ENCODE measurements around the gene PRSS53.
"Not testable (repeated sequence)": the region's sequence is repeated elsewhere in the genome, so short reads cannot be mapped to it uniquely, and the experiment has no call there.

The PRSS53 gene

DNA sequence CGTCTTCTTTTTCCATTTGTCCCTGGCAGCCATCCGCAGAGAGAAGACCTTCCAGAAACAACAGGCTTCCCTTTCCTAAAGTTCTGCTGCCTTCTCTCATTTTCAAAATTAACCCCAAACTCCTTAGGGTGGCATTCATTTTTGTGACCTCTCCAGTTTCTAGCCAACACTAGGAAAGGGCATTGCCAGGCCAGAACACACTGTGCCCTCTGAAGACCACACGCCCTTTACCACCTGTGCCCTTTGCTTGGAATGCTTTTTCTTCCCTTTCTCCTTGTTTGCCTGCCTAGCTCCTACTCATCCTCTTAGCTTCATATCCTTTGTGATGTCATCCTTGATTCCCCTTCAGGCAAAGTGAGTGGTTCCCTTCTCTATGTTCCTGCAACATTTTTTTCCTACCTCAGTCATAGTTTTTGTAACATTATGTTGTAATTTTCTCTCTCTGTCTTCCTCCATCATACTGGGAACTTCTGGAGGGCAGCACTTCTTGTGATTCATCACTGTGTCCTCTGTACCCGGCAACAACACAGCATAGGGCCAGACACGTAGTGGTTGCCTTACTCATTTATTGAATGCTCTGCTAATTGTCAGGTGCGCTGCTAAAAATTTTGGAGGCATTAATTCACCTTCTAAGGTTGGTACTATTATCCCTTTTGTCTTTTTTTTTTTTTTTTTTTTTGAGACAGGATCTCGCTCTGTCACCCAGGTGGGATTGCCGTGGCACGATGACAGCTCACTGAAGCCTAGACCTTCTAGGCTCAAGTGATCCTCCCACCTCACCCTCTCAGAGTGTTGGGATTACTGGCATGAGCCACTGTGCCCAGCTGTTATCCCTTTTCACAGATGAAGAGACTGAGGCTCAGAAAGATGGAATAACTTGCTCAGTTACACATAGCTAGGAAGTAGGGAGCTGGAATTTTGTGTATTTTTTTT, 29.7 kb upstream of the PRSS53 start:
- DNase-seq (no peak), ATAC-seq (no peak)

DNA sequence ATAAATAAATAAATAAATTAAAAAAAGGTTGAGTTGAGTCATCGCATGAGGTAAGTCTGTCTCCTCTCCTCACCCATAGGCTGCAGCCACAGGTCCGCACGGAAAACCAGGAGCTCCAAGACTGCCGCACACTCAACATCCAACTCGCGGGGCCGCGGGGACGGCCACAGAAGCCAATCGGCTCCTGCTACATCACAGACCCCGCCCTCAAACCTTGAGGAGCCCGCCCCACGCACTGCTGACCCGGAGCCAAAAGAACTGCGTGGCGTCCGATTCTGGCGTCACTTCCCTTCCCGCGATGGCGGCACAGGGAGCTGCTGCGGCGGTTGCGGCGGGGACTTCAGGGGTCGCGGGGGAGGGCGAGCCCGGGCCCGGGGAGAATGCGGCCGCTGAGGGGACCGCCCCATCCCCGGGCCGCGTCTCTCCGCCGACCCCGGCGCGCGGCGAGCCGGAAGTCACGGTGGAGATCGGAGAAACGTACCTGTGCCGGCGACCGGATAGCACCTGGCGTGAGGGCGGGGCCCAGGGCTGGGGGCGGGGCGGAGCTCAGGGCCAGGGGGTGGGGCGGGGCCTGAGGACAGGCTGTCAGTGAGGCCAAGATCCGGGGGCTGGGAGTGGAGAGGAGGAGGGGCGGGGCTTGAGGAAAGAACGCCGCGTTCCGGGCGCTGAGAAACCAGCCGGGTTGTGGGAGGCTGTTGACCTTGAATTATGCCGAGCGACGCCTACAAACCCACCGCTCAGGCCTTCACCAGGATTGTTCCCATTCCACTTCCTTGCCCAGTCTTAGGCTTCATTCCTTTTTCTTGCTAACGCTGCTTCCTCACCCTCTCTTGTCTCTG, 28.9 kb upstream of the PRSS53 start, which contains the start of gene KAT8:
TSS of gene KAT8 (plus strand) at position 281 of the 839 bp plus-strand sequence. CDS start at position 299, 18 bp downstream.
- ATAC-seq: peak; percentile 94

DNA sequence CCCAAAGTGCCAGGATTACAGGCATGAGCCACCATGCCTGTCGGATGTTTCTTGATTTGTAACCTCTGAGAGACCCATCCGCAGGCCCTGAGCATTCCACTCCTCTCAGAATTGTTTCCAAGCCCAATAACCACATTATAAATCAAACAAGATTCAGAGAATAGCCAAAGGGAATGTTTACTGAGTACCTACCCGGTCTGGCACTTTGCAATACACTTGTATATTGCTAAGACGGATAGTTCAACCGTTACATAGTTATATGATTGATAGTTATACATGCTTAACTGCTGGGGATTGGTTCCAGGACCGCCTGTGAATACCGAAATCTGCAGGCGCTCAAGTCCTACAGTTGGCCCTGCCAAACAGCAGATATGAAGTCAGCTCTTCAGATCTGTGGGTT, 25.7 kb upstream of the PRSS53 start:
- DNase-seq (no peak), ATAC-seq (no peak)

More for the DNA sequence above, 28.9 kb upstream of the PRSS53 start, which contains the start of gene KAT8:
- peak; percentile 98 for DNase-seq

DNA sequence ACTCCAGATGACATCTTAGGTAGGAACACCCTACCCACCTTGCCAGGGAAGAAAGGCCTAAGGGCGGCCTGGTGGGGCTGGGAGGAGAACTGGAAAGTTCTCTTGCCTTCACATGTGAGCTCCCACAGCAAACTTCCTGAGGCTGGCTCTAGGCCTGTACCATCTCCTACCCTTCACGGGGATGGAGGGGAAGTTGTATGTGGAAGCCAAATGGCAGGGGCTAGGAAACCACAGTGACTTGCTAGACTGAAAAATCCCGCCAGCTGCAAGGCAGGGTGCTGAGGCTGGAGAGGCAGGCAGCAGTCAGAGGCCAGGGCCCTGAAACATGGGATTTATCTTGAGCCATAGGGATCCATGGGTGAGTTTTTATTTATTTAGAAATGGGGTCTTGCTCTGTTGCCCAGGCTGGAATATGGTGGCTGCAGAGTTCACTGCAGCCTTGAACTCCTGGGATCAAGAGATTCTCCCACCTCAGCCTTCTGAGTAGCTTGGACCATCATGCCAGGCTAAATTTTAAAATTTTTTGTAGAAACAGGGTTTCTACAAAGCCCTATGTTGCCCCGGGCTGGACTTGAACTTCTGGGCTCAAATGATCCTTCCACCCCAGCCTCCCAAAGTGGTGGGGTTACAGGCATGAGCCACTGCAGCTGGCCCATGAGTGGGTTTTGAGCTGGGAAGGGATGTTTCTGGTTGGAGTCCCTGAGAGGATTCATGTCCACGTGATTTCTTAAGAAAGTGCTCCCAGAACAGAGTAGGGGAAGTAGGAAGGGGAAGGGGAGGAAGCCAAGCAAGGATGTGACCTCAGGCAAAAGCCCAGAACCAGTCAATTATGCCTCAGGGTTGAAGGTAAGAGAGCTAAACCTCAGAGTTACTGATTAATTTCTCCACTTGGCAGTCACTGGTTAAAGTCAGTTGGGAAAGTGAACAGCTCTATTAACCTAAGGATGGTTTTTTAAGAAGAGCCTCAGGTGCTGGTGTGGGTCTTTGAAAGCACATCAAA, 24.7 kb upstream of the PRSS53 start:
- ATAC-seq: no peak
- no peak for DNase-seq

DNA sequence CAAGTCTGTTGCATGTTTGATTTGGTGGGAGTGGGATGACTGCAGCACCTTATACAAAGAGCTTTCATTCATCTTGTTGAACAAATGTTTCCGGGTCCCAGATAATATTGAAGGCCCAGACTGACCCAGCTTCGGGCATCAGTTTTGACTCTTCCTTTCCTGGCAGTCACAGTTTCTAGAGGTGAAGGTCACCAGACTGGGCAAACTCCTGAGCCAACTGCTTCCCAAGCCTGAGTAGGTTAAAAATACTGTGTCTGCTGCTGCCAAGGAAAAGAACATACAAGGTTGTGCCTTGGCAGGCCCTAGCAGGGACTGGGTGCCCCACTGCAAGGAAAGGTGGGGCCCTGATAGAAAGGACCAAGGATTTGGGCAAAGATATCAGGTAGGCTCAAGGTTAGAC, 24.0 kb upstream of the PRSS53 start:
- no peak for ATAC-seq
- DNase-seq: no peak

- DNase-seq (no peak), ATAC-seq (no peak)
Observed at GRCh38 chr16:31111881-31112466, 23.2 kb upstream of the PRSS53 start.

- DNase-seq: no peak
- no peak for ATAC-seq
Observed at GRCh38 chr16:31110106-31111034, 21.6 kb upstream of the PRSS53 start.

GRCh38 chr16:31109622-31110021, 20.9 kb upstream of the PRSS53 start:
- ATAC-seq (no peak), DNase-seq (no peak)

DNA sequence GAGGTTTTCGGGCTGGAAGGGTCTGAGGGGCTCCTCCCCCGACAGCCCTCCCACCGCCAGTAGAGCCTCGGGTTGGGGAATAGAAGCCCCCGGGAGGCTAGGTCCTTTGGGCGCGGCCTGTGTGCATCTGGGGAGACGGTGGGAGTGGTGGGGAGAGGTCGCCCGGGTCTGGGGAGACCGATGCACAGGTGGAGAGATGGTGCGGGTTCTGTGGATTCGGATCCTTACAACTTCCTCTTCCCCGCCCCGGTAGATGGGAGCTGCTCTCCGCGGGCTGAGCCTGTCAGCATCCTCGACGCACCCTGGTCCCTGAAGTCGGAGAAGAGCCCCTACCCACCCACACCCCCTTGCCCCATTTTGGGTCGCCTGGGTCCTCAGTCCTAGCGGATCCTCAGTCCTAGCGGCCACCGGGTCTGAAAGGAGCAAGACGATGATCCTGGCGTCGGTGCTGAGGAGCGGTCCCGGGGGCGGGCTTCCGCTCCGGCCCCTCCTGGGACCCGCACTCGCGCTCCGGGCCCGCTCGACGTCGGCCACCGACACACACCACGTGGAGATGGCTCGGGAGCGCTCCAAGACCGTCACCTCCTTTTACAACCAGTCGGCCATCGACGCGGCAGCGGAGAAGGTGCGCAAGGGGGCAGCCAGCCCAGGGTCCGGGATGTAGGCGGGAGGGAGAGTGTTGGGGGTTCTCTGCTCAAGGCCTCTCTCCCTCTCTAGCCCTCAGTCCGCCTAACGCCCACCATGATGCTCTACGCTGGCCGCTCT, 20.2 kb upstream of the PRSS53 start:
- DNase-seq: no peak
- no peak for ATAC-seq

DNA sequence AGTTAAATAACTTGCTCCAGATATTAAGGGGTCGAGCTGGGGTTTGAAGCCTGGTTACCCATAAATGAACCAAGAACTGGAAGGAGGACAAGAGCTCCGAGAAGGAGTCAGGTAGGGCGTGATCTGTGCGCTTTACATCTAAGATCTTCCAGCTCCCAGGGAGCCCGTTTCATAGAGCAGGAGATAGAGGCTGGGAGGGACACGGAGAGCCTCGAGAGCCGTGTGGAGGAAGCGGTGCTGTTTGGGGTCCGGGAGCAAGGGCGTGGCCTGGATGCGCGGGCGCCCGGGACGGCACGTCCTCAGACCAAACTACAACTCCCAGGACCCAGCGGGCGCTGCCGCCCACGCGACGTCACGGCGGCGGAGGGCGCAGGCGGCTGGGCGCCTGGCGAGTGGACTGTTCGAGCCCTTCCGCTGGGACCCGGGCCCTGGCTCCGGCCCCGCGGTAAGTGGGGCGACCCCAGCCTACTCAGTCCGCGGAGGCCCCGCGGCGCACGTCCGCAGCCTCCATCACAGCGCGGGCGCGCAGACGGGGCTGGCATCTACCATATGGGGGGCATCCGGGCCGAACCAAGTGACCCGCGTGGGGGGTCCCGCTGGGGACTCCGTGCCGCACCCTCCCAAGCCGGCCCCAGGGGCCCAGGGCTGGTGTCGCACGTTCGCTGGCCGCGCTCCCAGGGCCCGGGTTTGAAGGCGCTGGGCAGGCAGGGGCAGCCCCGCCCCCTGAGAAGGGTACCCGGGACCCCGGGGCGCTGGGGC, 19.5 kb upstream of the PRSS53 start, which contains the start of gene BCKDK:
TSS of gene BCKDK (plus strand) at position 352 of the 759 bp plus-strand sequence. CDS start 838 bp downstream, outside the sequence.
- ATAC-seq: peak; percentile 83
- peak; percentile 87 for DNase-seq

DNA sequence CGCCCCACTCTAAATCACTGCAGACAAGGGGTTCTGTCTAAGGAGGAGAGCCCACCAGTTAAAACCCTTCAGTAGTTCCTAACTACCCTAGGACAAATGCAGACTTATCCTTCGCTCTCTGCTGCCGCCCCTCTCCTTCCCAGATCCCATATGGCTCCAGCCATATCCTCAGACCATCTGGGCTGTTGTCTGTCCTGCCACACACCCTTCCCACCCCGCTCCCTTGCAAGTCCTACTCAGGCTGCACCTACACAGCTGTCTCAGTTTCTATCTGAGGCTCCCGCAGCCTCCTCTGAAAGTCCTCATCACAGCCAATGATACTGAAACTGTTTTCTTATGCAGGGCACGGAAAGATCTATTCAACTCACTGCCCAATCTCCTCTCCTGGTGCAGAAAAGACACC, 18.7 kb upstream of the PRSS53 start:
- DNase-seq (peak; percentile 56), ATAC-seq (peak; percentile 78)

- no peak for DNase-seq
- no peak for ATAC-seq
Observed at GRCh38 chr16:31106509-31107464, 18.0 kb upstream of the PRSS53 start.

DNA sequence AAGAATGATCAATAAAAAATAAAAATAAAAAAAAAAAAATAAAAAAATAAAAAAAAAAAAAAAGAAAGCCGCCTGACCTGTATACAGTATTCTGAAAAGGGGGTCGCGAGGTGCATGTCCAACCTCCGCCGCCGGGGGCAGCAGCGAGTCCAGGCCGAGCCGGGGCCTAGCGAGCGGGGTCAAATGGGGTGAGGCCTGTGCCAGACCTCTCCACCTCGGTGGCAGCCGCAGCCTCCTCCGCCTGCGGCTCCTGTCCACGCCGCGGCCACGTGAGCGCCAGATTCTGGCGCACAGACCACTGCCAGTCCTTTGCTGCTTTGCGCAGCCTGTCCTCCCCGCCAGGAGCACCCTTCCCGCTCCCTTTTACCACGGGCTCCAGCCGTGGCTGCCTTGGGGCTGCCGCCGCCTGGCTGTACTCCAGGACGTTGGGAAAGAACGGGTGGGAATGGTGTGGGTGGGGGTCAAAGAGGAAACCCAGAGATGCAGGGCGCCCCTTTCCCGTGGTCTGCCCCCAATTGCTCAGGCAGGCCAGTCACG, 17.0 kb upstream of the PRSS53 start:
- peak; percentile 95 for DNase-seq
- ATAC-seq: peak; percentile 63

DNA sequence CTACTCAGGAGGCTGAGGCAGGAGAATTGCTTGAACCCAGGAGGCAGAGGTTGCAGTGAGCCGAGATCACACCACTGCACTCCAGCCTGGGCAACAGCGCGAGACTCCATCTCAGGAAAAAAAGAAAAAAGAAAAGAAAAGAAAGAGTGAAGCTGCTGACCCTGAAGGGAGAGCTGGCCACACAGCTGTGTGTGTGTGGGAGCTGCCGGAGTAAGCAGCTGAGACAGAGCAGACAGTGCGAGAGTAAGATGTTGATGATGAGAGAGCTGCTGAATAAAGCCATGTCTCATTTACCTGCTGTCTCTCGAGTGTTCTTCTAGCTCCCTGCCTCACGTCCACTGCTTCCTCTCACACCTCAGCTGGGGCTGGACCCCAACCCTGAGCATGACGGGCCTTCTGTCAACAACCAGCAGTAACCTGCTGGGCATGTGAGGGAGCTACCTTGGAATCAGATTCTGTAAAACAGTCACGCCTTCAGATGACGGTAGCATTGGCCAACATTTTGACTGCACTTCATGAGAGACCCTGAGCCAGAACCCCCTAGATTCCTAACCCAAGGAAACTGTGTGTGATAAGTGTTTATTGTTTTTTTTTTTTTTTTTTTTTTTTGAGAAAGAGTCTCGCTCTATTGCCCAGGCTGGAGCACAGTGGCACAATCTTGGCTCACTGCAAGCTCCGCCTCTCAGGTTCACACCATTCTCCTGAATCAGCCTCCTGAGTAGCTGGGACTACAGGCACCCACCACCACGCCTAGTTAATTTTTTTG, 12.3 kb upstream of the PRSS53 start:
- not testable (repeated sequence) for ATAC-seq, DNase-seq

DNA sequence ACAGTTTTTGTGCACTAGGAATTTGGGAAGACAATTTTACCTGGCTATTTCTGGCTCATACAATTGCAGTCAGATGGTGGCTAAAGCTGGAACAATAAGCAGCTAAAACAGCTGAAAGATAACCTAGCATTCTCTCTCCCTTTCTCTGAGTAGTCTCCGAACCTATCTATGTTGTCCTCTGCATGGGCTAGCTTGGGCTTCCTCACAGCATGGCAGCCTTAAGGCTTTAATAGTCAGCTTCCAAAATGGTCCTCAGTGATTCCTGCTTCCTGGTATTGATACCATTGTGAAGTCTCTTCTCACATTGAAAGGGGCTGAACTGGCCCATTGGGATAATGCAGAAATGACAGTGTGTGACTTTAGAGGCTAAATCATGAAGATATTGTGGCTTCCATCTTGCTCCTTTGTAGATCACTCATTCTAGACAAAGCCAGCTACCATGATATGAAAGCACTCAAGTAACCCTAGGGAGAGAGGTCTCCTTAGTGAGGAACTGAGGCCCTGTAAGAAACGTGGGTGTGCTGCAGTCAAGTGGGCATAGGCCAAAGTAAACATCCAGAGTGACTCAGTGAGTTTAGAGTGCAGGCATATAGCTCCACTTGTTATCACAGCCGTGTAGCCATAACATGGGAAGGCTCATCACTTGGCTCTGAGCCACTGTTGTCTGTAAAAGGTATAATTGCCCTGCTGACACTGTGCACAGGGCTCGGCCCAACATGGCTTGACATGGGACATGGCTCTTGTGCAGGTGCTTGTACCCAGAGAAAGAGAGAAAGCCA, 11.3 kb upstream of the PRSS53 start:
- no peak for ATAC-seq
- DNase-seq: no peak
